Spinal cord (tissue), 10 donors: ENCODE results near the gene HTR3C. TPM values are rescaled to one million over a fixed set of nuclear protein-coding genes. Genes with fewer than 3 reads are reported as not detected.
"Not testable (repeated sequence)": the region's sequence is repeated elsewhere in the genome, so short reads cannot be mapped to it uniquely, and the experiment has no call there.

ENCODE experiments used
- DNase-seq, 6 donors: peaks; one replicate each; pipeline versions ENCODE4 v3.0.0 to v3.0.0-alpha.2; 2013 to 2015; ENCODE audit warnings: low spot score in 6 of 6, low read depth in 4 of 6
- H3K27ac ChIP-seq: one replicate; pipeline ENCODE4 v1.5.1; 2013; ENCODE audit warnings: low read depth, low read length, control low read depth
- H3K27me3 ChIP-seq: one replicate; pipeline ENCODE4 v1.6.1; 2013; ENCODE audit warnings: low read length; ENCODE audit not compliant: control insufficient read depth, insufficient read depth
- H3K36me3 ChIP-seq: one replicate; pipeline ENCODE4 v1.6.1; 2013; ENCODE audit warnings: low read length; ENCODE audit not compliant: control insufficient read depth, insufficient read depth
- H3K4me1 ChIP-seq: one replicate; pipeline ENCODE4 v1.6.1; 2013; ENCODE audit warnings: low read length; ENCODE audit not compliant: control insufficient read depth, insufficient read depth
- H3K4me3 ChIP-seq: one replicate; pipeline ENCODE4 v1.5.1; 2013; ENCODE audit warnings: low read depth, low read length, control low read depth
- H3K9me3 ChIP-seq: one replicate; pipeline ENCODE4 v1.6.1; 2013; ENCODE audit warnings: low read length; ENCODE audit not compliant: control insufficient read depth, insufficient read depth
- WGBS: methylation state at CpG from one replicate; pipeline ENCODE4 v1.1.5; 2013; ENCODE audit warnings: missing lambda C conversion rate; ENCODE audit not compliant: insufficient coverage; 5-methylcytosine and 5-hydroxymethylcytosine counted together
- polyA plus RNA-seq, 2 donors: library from polyadenylated mRNA; unstranded; fragments of 120-200 nt; gene quantifications; one replicate each; pipeline ENCODE4 v1.2.1, GENCODE V29; 2013; ENCODE audit not compliant: insufficient read length in 2 of 2
- total RNA-seq, 2 donors: library from RNA; depleted of rRNA in 1 of 2; stranded (reverse); fragments of 120-200 nt in 1 of 2; fragments of >200 nt in 1 of 2; gene quantifications; one replicate each; pipeline versions ENCODE4 v1.2.3 to v1.2.4, GENCODE V29; 2013 to 2014
- donor health status: healthy.

HTR3C gene
- total and polyA plus RNA-seq, 4 donors: not detected

- Histone ChIP-seq H3K27me3 (no peaks in the 10 kb centered on the region), H3K36me3 (no peaks in the 10 kb centered on the region), H3K27ac (no peak overlapping the region), H3K4me3 (no peak overlapping the region), H3K9me3 (no peaks in the 10 kb centered on the region), H3K4me1 (no peaks in the 10 kb centered on the region)
- DNase-seq: no peak
- WGBS: 89% methylated on average over 3 of the region's 7 CpGs
Measured at GRCh38 chr3:184059424-184059823, 6.6 kb downstream of the HTR3C start.

- no peak for DNase-seq
- H3K4me1 ChIP-seq: no peaks in the 10 kb centered on the region
- no peaks in the 10 kb centered on the region for H3K27me3 ChIP-seq
- H3K9me3 ChIP-seq: no peaks in the 10 kb centered on the region
- H3K27ac ChIP-seq: no peak overlapping the region
- no peak overlapping the region for H3K4me3 ChIP-seq
- H3K36me3 ChIP-seq: no peaks in the 10 kb centered on the region
Measured at GRCh38 chr3:184062637-184063036, 9.8 kb downstream of the HTR3C start.

- Histone ChIP-seq H3K27ac (no peak overlapping the region), H3K36me3 (no peaks in the 10 kb centered on the region), H3K9me3 (no peaks in the 10 kb centered on the region), H3K4me3 (no peak overlapping the region), H3K4me1 (no peaks in the 10 kb centered on the region), H3K27me3 (no peaks in the 10 kb centered on the region)
- no peak for DNase-seq
- WGBS: no CpG with 5 or more reads among the region's 2 CpGs
Measured at GRCh38 chr3:184066211-184066610, 13.4 kb downstream of the HTR3C start.

DNA sequence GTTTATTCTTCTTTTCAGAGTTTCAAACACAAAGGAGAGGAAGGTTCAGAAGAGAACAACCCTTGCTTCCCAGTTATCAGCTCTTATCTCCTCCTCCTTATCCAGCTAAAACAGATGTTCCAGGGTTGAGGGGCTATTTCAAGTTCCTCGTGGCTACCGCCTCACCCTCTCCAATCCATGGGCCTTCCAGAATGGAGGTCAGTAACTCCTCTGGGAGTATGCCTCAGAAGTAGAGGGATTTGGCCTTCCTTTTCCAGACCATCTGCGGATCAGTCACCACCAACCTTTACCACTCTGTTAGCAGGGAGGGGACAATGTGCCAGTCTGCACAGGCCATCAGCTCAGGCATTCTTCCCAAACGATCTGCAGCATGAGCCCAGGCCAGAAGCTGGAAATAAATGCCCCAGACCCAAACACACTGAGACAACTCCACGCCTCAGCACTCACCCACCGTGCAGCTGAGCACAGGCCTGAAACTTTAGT, 14.8 kb downstream of the HTR3C start:
- Histone ChIP-seq H3K27ac (no peak overlapping the region), H3K4me3 (no peak overlapping the region), H3K27me3 (no peaks in the 10 kb centered on the region), H3K36me3 (no peaks in the 10 kb centered on the region), H3K4me1 (no peaks in the 10 kb centered on the region), H3K9me3 (no peaks in the 10 kb centered on the region)
- DNase-seq: no peak
- WGBS: 80% methylated on average over 3 of the region's 6 CpGs

DNA sequence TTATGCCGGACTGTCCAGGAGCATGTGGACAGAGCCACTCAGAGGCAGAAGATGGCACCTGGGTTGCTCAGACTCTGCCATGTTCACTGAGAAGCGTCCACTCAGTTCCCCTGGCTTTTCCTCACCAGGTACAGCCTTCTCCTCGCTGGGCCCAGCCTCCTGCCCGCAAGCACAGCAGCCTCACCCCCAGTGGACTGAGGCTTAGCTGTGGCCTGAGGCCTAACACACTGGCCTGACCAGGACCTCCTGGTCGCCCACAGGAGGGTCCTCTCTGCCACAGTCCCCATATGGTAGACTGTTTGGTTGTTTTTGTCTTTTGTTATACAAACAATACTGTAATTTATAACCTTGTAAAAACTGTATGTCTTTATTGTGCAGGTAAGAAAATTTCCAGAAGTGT, 15.5 kb downstream of the HTR3C start:
- 95% methylated on average over 4 of the region's 5 CpGs for WGBS
- H3K4me1 ChIP-seq: no peaks in the 10 kb centered on the region
- DNase-seq: no peak

DNA sequence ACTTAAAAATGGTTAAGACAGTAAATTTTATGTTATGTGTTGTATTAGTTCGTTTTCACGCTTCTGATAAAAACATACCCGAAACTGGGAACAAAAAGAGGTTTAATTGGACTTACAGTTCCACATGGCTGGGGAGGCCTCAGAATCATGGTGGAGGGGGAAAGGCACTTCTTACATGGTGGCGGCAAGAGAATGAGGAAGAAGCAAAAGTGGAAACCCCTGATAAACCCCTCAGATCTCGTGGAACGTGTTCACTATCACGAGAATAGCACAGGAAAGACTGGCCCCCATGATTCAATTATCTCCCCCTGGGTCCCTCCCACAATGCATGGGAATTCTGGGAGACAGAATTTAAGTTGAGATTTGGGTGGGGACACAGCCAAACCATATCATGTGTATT, 18.3 kb downstream of the HTR3C start:
- not testable (repeated sequence) for H3K4me1 ChIP-seq, H3K27me3 ChIP-seq, H3K27ac ChIP-seq, DNase-seq, H3K36me3 ChIP-seq, H3K9me3 ChIP-seq, H3K4me3 ChIP-seq
- WGBS: 100% methylated on average over 4 of the region's 7 CpGs

More for the DNA sequence above, 15.5 kb downstream of the HTR3C start:
- Histone ChIP-seq H3K27me3 (no peaks in the 10 kb centered on the region), H3K9me3 (no peaks in the 10 kb centered on the region), H3K27ac (no peak overlapping the region), H3K4me3 (no peak overlapping the region), H3K36me3 (no peaks in the 10 kb centered on the region)

- WGBS: 79% methylated on average over 2 of the region's 4 CpGs
- no peak overlapping the region for H3K27ac ChIP-seq
- H3K9me3 ChIP-seq: no peaks in the 10 kb centered on the region
- H3K27me3 ChIP-seq: no peaks in the 10 kb centered on the region
- DNase-seq: no peak
- no peaks in the 10 kb centered on the region for H3K4me1 ChIP-seq
- no peaks in the 10 kb centered on the region for H3K36me3 ChIP-seq
- H3K4me3 ChIP-seq: no peak overlapping the region
Measured at GRCh38 chr3:184073621-184074020, 20.8 kb downstream of the HTR3C start.

- no peak for DNase-seq
- no peak overlapping the region for H3K27ac ChIP-seq
- H3K4me3 ChIP-seq: no peak overlapping the region
- WGBS: 84% methylated on average over 3 of the region's 6 CpGs
- H3K9me3 ChIP-seq: no peaks in the 10 kb centered on the region
- H3K27me3 ChIP-seq: no peaks in the 10 kb centered on the region
- no peaks in the 10 kb centered on the region for H3K36me3 ChIP-seq
- H3K4me1 ChIP-seq: no peaks in the 10 kb centered on the region
Measured at GRCh38 chr3:184075901-184076300, 23.1 kb downstream of the HTR3C start.

DNA sequence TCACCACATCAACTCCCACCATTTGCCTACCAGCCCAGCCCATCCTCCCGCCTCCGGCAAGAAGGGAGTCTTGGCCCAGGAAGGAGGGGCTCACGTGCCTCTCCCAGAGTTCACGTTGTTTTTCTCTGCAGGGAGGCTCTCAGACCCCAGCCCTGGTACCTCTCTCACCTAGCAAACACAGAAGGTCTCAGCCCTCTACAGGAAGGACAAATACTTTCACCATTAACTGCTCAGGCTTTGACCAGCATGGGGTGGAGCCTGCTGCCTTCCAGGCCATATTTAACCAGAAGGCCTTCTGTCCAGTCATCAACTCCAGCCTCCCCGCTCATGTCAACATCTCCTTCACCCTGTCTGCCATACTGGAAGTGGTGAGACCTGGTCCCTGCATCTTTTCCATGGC, 25.0 kb downstream of the HTR3C start:
- H3K36me3 ChIP-seq: no peaks in the 10 kb centered on the region
- DNase-seq: no peak
- 57% methylated on average over 5 of the region's 5 CpGs for WGBS
- H3K4me1 ChIP-seq: no peaks in the 10 kb centered on the region
- H3K27me3 ChIP-seq: no peaks in the 10 kb centered on the region
- no peak overlapping the region for H3K4me3 ChIP-seq
- H3K9me3 ChIP-seq: no peaks in the 10 kb centered on the region
- no peak overlapping the region for H3K27ac ChIP-seq

- no peak overlapping the region for H3K27ac ChIP-seq
- WGBS: no CpG with 5 or more reads among the region's 3 CpGs
- DNase-seq: no peak
- no peak overlapping the region for H3K4me3 ChIP-seq
- H3K4me1 ChIP-seq: no peaks in the 10 kb centered on the region
- no peaks in the 10 kb centered on the region for H3K9me3 ChIP-seq
- H3K27me3 ChIP-seq: no peaks in the 10 kb centered on the region
- H3K36me3 ChIP-seq: no peaks in the 10 kb centered on the region
Measured at GRCh38 chr3:184078851-184079250, 26.0 kb downstream of the HTR3C start.
